HuH-7.5 (cell line): ENCODE data around the gene CRTC3.
A peak's percentile ranks its signal among the peaks of the same experiment; 100 is the strongest.
"Not testable (repeated sequence)": the region's sequence is repeated elsewhere in the genome, so short reads cannot be mapped to it uniquely, and the experiment has no call there.

Source experiments
- DNase-seq: peaks from one replicate; pipeline ENCODE4 v3.0.0; 2011; ENCODE audit warnings: low spot score

The CRTC3 gene

GRCh38 chr15:90624278-90624981 lies 94.7 kb downstream of the CRTC3 start:
- no peak for DNase-seq

GRCh38 chr15:90625037-90625436 lies 95.3 kb downstream of the CRTC3 start:
- DNase-seq, result no peak

- DNase-seq, result no peak
Observed at GRCh38 chr15:90629217-90629616, 99.5 kb downstream of the CRTC3 start.

GRCh38 chr15:90633360-90633759 lies 103.6 kb downstream of the CRTC3 start:
- DNase-seq, result no peak

- DNase-seq, result not testable (repeated sequence)
Observed at GRCh38 chr15:90636993-90637392, 107.3 kb downstream of the CRTC3 start.

- DNase-seq, result no peak
Observed at GRCh38 chr15:90637693-90638092, 108.0 kb downstream of the CRTC3 start.

- no peak for DNase-seq
Observed at GRCh38 chr15:90638201-90638691, 108.5 kb downstream of the CRTC3 start.

- DNase-seq, result no peak
Observed at GRCh38 chr15:90638963-90639362, 109.2 kb downstream of the CRTC3 start.

GRCh38 chr15:90640862-90641261 lies 111.1 kb downstream of the CRTC3 start:
- no peak for DNase-seq

GRCh38 chr15:90641581-90642463 lies 112.1 kb downstream of the CRTC3 start:
- no peak for DNase-seq

GRCh38 chr15:90642464-90643300 lies 113.0 kb downstream of the CRTC3 start:
- no peak for DNase-seq

- DNase-seq, result no peak
Observed at GRCh38 chr15:90643301-90643632, 113.5 kb downstream of the CRTC3 start.

GRCh38 chr15:90644526-90644925 lies 114.8 kb downstream of the CRTC3 start:
- DNase-seq, result no peak

GRCh38 chr15:90644952-90645725 lies 115.4 kb downstream of the CRTC3 start:
- no peak for DNase-seq

GRCh38 chr15:90645873-90646575 lies 116.3 kb downstream of the CRTC3 start:
- DNase-seq, result no peak

- DNase-seq, result no peak
Observed at GRCh38 chr15:90646662-90647305, 117.1 kb downstream of the CRTC3 start.

- no peak for DNase-seq
Observed at GRCh38 chr15:90647326-90647725, 117.6 kb downstream of the CRTC3 start.

- DNase-seq, result peak; percentile 86
Observed at GRCh38 chr15:90648137-90649070, 118.7 kb downstream of the CRTC3 start.
